Measurements from ENCODE around the gene NAA20.
A peak's percentile ranks its signal among the peaks of the same experiment; 100 is the strongest.

Gene NAA20

GRCh38 chr20:20021835-20022234, 4.7 kb downstream of the NAA20 start:
- DNase-seq = no peak

DNA sequence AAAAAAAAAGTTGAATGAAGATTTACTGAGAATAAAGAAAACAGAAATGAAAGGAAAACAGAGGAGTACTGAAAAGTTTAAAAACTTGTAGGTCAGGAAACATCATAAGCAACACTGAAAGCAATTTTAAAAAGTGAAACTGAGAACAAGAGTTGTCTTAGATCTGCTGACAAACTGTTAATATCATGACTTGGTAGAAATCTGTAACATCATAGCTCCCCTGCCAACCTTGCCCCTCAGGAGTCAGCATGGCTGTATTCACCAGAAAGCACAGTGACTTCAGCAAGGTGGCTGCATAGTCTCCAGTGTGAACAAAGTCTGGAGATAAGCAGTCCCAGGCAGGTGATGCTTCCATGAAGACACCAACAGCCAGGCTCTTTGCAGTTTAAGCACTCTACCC, 5.3 kb downstream of the NAA20 start:
- DNase-seq = no peak

- no peak for DNase-seq
These were observed 6.2 kb downstream of the NAA20 start for GRCh38 chr20:20023395-20023794.

GRCh38 chr20:20024942-20025341, 7.8 kb downstream of the NAA20 start:
- DNase-seq = peak; percentile 37

DNA sequence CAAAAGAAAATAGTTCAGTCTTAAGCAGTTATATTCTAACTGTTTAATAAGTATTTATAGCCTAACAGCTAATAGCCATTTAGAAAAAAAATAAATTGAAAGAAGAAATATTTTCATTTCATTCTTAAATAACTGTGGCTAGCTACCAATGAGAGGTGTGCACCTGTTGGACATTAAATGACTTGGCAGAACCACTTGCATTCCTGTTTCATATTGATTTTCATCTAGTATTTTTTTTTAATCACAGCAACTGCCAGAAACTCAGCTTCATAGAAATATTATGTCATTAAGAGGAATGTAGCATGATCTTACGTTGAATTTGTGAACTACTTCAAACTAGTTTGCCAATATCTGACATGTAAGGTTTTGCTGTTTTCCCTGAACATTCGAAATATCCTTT, 10.1 kb downstream of the NAA20 start:
- no peak for DNase-seq

- DNase-seq = no peak
These were observed 14.6 kb downstream of the NAA20 start for GRCh38 chr20:20031790-20032189.

- DNase-seq = no peak
These were observed 17.3 kb downstream of the NAA20 start for GRCh38 chr20:20034486-20034885.

- DNase-seq = no peak
These were observed 19.6 kb downstream of the NAA20 start for GRCh38 chr20:20036756-20037155.

DNA sequence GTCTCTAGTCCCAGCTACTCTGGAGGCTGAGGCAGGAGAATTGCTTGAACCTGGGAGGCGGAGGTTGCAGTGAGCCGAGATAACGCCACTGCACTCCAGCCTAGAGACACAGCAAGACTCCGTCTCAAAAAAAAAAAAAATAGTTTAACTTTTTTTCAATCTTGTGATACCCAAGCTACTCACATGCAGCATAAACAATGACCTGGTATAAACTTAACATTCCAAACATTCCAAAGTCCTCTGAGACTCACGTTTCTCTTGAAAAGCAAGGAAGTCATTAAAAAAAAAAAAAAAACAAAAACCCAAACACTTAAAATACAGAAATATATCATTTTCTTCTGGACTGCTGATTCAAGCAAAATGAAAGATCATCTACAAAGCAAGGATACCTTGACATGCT, 20.8 kb downstream of the NAA20 start:
- DNase-seq = peak; percentile 61

DNA sequence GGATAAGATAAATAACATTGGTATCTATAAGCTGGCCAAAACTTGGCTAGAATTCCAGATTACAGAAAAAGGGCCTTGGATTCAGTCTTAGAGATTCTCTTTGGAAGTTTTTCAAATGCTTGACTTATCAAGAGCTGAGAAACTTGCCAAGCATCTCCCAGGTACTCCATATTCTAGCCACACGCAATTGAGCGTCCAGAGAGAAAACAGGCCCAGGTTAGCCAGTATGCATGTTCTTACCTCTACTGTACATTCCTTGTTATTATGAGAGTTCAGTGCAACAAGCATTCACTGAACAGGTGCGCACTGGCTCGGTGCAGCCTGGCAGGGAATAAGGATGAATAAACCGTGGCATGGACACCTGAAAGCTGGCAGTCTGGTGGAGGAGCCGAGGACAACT, 21.4 kb downstream of the NAA20 start:
- DNase-seq = no peak

DNA sequence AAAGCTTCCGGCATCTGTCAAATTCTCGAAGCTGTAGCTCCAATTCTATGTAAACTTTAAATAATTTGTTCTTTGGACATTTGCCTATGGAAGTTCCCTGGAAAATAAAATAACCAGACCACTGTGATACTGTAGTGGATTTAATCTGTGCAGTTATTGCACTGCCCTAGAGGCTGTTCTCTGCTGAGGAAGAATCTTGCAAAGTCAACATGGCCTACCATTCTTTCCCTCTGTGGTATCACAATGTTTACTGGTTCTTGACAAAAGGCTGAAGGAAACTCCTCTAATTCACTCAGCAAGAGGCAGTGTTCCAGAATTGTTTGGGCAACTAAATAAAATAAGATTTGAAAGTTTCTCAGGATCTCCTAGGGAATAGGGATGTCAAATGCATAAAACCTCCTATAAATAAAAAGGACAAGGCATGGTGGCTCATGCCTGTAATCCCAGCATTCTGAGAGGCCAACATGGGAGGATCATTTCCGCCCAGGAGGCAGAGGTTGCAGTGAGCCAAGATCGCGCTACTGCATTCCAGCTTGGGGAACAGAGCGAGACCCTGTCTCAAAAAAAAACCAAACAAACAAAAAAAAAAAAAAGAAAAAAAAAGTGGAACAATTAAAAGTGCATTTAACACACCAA, 22.7 kb downstream of the NAA20 start:
- no peak for DNase-seq

GRCh38 chr20:20051767-20052073, 34.6 kb downstream of the NAA20 start:
- no peak for DNase-seq

- DNase-seq = peak; percentile 94
These were observed 35.2 kb downstream of the NAA20 start, which contains the start of the genes CFAP61 and CRNKL1 for GRCh38 chr20:20052074-20052970. Gene CFAP61, plus strand, starts transcription at chr20:20052532. Its CDS starts 4,122 bp downstream, at chr20:20056654. Gene CRNKL1, minus strand, starts transcription at chr20:20052466. Its CDS starts 124 bp downstream, at chr20:20052342.

DNA sequence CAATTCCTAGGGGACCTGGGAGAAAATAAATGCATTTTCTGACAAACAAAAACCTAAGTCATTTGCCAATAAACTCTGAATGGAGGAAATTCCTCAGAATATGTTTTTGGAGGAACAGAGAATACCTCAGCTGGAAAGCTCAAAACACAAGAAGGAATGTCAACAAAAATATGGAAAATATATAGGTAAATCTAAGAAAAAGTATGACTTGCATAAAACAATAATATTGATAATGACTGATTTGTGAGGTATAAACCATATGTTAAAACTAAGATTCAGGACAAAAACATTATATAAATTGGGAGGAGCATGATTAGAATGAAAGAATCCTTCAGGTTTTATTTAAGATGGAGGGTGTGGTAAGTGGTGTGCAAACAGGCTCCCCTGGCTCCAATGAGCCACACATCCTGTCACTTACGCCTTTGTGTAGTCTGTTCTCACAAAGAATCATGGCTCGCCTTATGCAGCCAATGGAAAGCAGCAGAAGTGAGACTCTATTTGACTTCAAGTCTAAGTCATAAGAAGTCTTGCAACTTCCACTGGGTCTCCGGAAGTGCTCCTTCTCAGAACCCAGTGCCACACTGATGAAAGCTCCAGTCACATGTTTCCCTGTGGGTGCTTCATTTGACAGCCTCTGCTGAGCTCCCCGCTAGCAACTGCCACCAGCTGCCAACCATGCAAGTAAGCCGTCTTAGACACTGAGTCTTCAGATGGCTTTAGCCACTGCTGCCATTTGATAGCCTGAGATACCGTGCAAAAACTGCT, 43.3 kb downstream of the NAA20 start:
- DNase-seq = no peak

- DNase-seq = no peak
These were observed 47.0 kb downstream of the NAA20 start for GRCh38 chr20:20063941-20064702.

DNA sequence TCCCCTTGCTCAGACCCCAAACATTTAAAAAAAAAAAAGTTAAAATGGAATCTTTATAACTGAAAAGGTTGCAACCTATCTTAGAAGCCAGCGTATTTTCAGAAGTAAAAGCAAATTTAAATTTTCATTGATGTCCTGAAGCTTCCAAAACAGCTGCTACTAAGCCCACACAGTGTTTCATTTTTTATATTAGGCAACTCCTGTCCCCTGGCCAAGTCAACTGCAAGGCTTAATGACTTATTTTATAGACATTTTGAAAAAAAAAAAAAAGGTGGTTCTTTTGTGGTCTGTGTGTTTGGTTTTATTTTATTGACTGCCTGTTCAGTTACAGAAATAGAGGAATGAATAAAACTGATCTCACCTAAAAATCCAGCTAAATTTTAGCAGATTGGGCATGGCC, 48.2 kb downstream of the NAA20 start:
- no peak for DNase-seq

GRCh38 chr20:20070871-20071726, 53.9 kb downstream of the NAA20 start:
- no peak for DNase-seq

- DNase-seq = no peak
These were observed 56.7 kb downstream of the NAA20 start for GRCh38 chr20:20073801-20074371.

GRCh38 chr20:20075032-20075431, 57.9 kb downstream of the NAA20 start:
- DNase-seq = no peak

GRCh38 chr20:20076297-20077065, 59.3 kb downstream of the NAA20 start:
- DNase-seq = peak; percentile 78

DNA sequence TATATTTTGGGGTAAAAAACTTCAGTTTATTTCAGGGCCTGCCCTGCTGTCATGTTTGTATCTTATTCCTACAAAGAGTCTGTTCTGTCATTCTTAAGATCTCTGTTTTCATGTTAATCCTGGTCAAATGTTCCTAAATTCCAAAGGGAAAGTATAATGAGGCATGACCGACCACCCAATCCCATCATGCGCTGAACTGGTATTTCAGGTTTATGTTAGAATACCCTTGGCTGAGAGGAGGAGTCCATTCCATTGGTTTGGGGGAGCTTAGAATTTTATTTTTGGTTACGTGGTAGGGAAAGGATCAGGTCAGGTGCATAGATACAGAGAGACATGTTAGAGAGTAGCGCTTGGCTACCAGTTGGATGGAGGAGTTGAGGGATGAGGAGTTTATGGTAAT, 60.9 kb downstream of the NAA20 start:
- DNase-seq = no peak
